GM19452 (cell line): ENCODE data around the gene BNC2.

ENCODE experiments used
- ATAC-seq: cut with Tn5 transposase; IDR thresholded peaks from one replicate; pipeline ENCODE4 v1.9.1; 2021; ENCODE audit not compliant: unreplicated experiment

The BNC2 gene

GRCh38 chr9:16767366-16767765 lies 103.1 kb downstream of the BNC2 start:
- ATAC-seq: no peak

GRCh38 chr9:16763946-16764345 lies 106.5 kb downstream of the BNC2 start:
- ATAC-seq: no peak

- ATAC-seq: no peak
Observed at GRCh38 chr9:16755467-16756160, 114.9 kb downstream of the BNC2 start.

- no peak for ATAC-seq
Observed at GRCh38 chr9:16754662-16755061, 115.8 kb downstream of the BNC2 start.

GRCh38 chr9:16753256-16753655 lies 117.2 kb downstream of the BNC2 start:
- no peak for ATAC-seq

- ATAC-seq: no peak
Observed at GRCh38 chr9:16752601-16753000, 117.9 kb downstream of the BNC2 start.

GRCh38 chr9:16750553-16750952 lies 119.9 kb downstream of the BNC2 start:
- ATAC-seq: no peak

- ATAC-seq: no peak
Observed at GRCh38 chr9:16745359-16745758, 125.1 kb downstream of the BNC2 start.

- no peak for ATAC-seq
Observed at GRCh38 chr9:16744394-16744793, 126.1 kb downstream of the BNC2 start.

- no peak for ATAC-seq
Observed at GRCh38 chr9:16743375-16743774, 127.1 kb downstream of the BNC2 start.

GRCh38 chr9:16735001-16735400 lies 135.5 kb downstream of the BNC2 start:
- no peak for ATAC-seq

GRCh38 chr9:16732546-16732945 lies 137.9 kb downstream of the BNC2 start:
- ATAC-seq: no peak

GRCh38 chr9:16730162-16730561 lies 140.3 kb downstream of the BNC2 start:
- no peak for ATAC-seq

- ATAC-seq: no peak
Observed at GRCh38 chr9:16729651-16730050, 140.8 kb downstream of the BNC2 start.

GRCh38 chr9:16728137-16728508 lies 142.3 kb downstream of the BNC2 start:
- ATAC-seq: no peak

- ATAC-seq: no peak
Observed at GRCh38 chr9:16727452-16728136, 142.9 kb downstream of the BNC2 start.

- no peak for ATAC-seq
Observed at GRCh38 chr9:16726718-16727451, 143.6 kb downstream of the BNC2 start.

- ATAC-seq: no peak
Observed at GRCh38 chr9:16726029-16726428, 144.4 kb downstream of the BNC2 start.

GRCh38 chr9:16725066-16725465 lies 145.4 kb downstream of the BNC2 start:
- ATAC-seq: no peak

GRCh38 chr9:16721972-16722371 lies 148.5 kb downstream of the BNC2 start:
- no peak for ATAC-seq

GRCh38 chr9:16720386-16720785 lies 150.1 kb downstream of the BNC2 start:
- ATAC-seq: no peak

- no peak for ATAC-seq
Observed at GRCh38 chr9:16719921-16720320, 150.5 kb downstream of the BNC2 start.
